ENCODE results near the gene TMEM192. TPM values are rescaled to one million over a fixed set of nuclear protein-coding genes. Genes with fewer than 3 reads are reported as not detected.
A peak's percentile ranks its signal among the peaks of the same experiment; 100 is the strongest.

The TMEM192 gene
- total RNA-seq (10 to 100 TPM in 2 of 4 donors, 1 to 10 TPM in 2; 4.7 to 12.5 (median 9.1) TPM), polyA plus RNA-seq (1 to 10 TPM; 6.0 to 9.6 (median 7.4) TPM)

- peak; percentile 96 for DNase-seq
- WGBS, 2 donors: 0% methylated on average over 66 of the region's 66 CpGs
- Histone ChIP-seq H3K36me3 (no peaks in the 10 kb centered on the region), H3K9me3 (no peaks in the 10 kb centered on the region), H3K27me3 (no peaks in the 10 kb centered on the region), H3K27ac (peak within 1 kb of the TSS; percentile 82 to 92 (median 88)), H3K4me1 (peaks cover 0 to 13% (median 6%) of the 10 kb centered on the region in 4 donors), H3K4me3 (peak within 1 kb of the TSS; percentile 76 to 98 (median 86))
- TF ChIP-seq EP300 (IDR thresholded peaks at IDR 0.05) (no peak), POLR2AphosphoS5 (IDR thresholded peaks at IDR 0.05) (peak; percentile 66 to 85 (median 79)), POLR2A (IDR thresholded peaks at IDR 0.05) (peak; percentile 28 to 70)
- TF ChIP-seq, protein P1, sequence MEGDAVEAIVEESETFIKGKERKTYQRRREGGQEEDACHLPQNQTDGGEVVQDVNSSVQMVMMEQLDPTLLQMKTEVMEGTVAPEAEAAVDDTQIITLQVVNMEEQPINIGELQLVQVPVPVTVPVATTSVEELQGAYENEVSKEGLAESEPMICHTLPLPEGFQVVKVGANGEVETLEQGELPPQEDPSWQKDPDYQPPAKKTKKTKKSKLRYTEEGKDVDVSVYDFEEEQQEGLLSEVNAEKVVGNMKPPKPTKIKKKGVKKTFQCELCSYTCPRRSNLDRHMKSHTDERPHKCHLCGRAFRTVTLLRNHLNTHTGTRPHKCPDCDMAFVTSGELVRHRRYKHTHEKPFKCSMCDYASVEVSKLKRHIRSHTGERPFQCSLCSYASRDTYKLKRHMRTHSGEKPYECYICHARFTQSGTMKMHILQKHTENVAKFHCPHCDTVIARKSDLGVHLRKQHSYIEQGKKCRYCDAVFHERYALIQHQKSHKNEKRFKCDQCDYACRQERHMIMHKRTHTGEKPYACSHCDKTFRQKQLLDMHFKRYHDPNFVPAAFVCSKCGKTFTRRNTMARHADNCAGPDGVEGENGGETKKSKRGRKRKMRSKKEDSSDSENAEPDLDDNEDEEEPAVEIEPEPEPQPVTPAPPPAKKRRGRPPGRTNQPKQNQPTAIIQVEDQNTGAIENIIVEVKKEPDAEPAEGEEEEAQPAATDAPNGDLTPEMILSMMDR (IDR thresholded peaks at IDR 0.05): no peak
- intact Hi-C loops (cut with DNase I): loop anchor here (2.0 to 5.0 kb wide), 2 partner anchors 95 to 214 kb away; partner anchors contain the start of genes KLHL2 and MSMO1
These were observed at the start of gene TMEM192 for GRCh38 chr4:165112368-165113121. TMEM192 (minus strand) TSS chr4:165112860; CDS start chr4:165112773, 87 bp downstream.

- TF ChIP-seq POLR2AphosphoS5 (IDR thresholded peaks at IDR 0.05) (no peak), EP300 (IDR thresholded peaks at IDR 0.05) (no peak), POLR2A (IDR thresholded peaks at IDR 0.05) (no peak)
- TF ChIP-seq, protein P1 (IDR thresholded peaks at IDR 0.05): no peak
- Histone ChIP-seq H3K4me3 (no peak overlapping the region), H3K36me3 (no peaks in the 10 kb centered on the region), H3K27me3 (no peaks in the 10 kb centered on the region), H3K9me3 (peaks cover 0 to 4% (median 0%) of the 10 kb centered on the region in 4 donors), H3K27ac (no peak overlapping the region), H3K4me1 (no peaks in the 10 kb centered on the region)
- intact Hi-C loops (cut with DNase I): no loop called here
- no peak for DNase-seq
These were observed 46.1 kb upstream of the TMEM192 start for GRCh38 chr4:165158762-165159161.

DNA sequence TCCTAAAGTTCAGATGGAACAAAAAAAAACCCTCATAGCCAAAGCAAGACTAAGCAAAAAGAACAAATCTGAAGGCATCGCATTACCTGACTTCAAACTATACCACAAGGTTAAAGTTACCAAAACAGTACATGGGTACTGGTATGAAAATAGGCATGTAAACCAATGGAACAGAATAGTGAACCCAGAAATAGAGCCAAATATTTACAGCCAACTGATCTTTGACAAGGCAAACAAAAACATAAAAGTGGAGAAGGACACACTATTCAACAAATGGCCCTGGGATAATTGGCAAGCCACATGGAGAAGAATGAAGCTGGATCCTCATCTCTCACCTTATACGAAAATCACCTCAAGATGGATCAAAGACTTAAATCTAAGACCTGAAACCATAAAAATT lies 44.2 kb upstream of the TMEM192 start:
- Histone ChIP-seq H3K4me1 (peaks cover 0 to 4% (median 2%) of the 10 kb centered on the region in 4 donors), H3K27me3 (no peaks in the 10 kb centered on the region), H3K27ac (no peak overlapping the region), H3K36me3 (no peaks in the 10 kb centered on the region), H3K9me3 (peaks cover 0 to 4% (median 0%) of the 10 kb centered on the region in 4 donors), H3K4me3 (no peak overlapping the region)
- intact Hi-C loops (cut with DNase I): no loop called here
- 74 to 93% methylated on average over 2 of the region's 2 CpGs for WGBS, 2 donors
- TF ChIP-seq POLR2A (IDR thresholded peaks at IDR 0.05): no peak
- no peak for TF ChIP-seq POLR2AphosphoS5 (IDR thresholded peaks at IDR 0.05)
- no peak for TF ChIP-seq EP300 (IDR thresholded peaks at IDR 0.05)
- TF ChIP-seq, protein P1 (IDR thresholded peaks at IDR 0.05): no peak
- no peak for DNase-seq

DNA sequence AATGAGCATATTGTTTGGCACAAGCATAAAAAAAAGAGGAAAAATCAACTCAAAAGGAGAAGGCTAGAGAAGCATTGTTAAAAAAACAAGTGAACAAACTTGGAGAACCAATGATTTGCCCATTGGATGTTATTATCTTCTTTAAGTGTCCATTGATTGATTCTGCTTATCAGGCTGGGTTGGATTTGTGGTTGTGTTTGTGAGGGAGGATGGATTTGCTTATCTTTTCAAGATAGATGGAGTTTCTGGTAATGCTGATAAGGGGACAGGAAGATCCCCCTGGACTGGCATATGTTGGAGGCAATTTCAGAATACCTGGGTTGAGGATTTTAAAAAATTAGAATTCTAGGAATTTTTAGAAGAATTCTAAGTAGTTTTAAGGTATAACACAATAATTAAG lies 41.8 kb upstream of the TMEM192 start:
- Histone ChIP-seq H3K4me1 (peaks cover 0 to 4% (median 2%) of the 10 kb centered on the region in 4 donors), H3K27me3 (no peaks in the 10 kb centered on the region), H3K27ac (no peak overlapping the region), H3K9me3 (peaks cover 0 to 4% (median 0%) of the 10 kb centered on the region in 4 donors), H3K4me3 (no peak overlapping the region), H3K36me3 (no peaks in the 10 kb centered on the region)
- DNase-seq: no peak
- intact Hi-C loops (cut with DNase I): no loop called here
- TF ChIP-seq POLR2A (IDR thresholded peaks at IDR 0.05): no peak
- no peak for TF ChIP-seq POLR2AphosphoS5 (IDR thresholded peaks at IDR 0.05)
- TF ChIP-seq, protein P1 (IDR thresholded peaks at IDR 0.05): no peak
- TF ChIP-seq EP300 (IDR thresholded peaks at IDR 0.05): no peak

Measured in sigmoid colon (tissue), 7 donors.